DND-41 (cell line): ENCODE results near the gene MRRF.

ENCODE experiments used
- CTCF ChIP-seq: IDR thresholded peaks from 2 replicates; pipeline ENCODE4 v1.5.1; 2012; ENCODE audit warnings: borderline replicate concordance, low read length, moderate library complexity, mild to moderate bottlenecking; ENCODE audit not compliant: poor library complexity, severe bottlenecking; ENCODE audit errors: extremely low read depth
- EZH2 ChIP-seq: IDR thresholded peaks from 3 replicates; pipeline ENCODE4 v1.6.1; 2012; ENCODE audit warnings: borderline replicate concordance, low read depth, mild to moderate bottlenecking, moderate library complexity, low read length, inconsistent platforms; ENCODE audit not compliant: severe bottlenecking

GRCh38 chr9:122226142-122226757 lies 38.4 kb upstream of the MRRF start:
- TF ChIP-seq CTCF (no peak), EZH2 (no peak)
